Measurements from ENCODE around the gene WNK4. TPM values are rescaled to one million over a fixed set of nuclear protein-coding genes. Genes with fewer than 3 reads are reported as not detected.

WNK4 gene
- polyA plus RNA-seq, 1 experiment = 2.9 TPM

DNA sequence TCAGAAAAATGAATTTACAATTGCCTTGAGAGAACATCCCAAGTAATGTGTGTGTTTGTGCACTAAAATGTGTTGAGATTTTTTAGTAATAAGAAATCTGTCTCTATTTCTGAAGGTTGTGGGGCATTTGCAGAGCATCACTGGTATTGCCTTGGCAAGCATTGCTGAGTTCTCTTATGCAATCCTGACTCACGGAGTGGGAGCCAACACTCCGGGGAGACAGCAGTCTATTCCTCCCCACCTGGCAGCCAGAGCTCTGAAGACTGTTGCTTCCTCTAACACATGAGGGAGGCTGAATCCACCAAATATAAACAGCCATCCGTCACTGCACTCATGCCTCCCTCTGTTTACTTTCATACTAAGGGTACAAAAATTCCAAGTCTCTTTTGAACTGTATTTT, 28.8 kb downstream of the WNK4 start:
- H3K36me3 ChIP-seq (ENCODE audit: control insufficient read depth, insufficient read depth, low read length) = peaks cover 7% of the 10 kb centered on the region
- POLR2A ChIA-PET = interaction anchor here (0.7 kb wide), 1 partner anchor 8 kb away, joined by 3 read pairs; no protein-coding TSS in a partner anchor
- no peak overlapping the region for H3K4me3 ChIP-seq (ENCODE audit: low read depth, low read length)
- no peaks in the 10 kb centered on the region for H3K27me3 ChIP-seq (ENCODE audit: control insufficient read depth, insufficient read depth, low read length)
- CTCF ChIA-PET = interaction anchor here (1.1 to 1.8 kb wide), 3 partner anchors 10 to 47 kb away, joined by 3 to 7 read pairs (median 4); no protein-coding TSS in a partner anchor
- DNase-seq (ENCODE audit: low read depth) = peak; percentile 37
- TF ChIP-seq, protein P1, sequence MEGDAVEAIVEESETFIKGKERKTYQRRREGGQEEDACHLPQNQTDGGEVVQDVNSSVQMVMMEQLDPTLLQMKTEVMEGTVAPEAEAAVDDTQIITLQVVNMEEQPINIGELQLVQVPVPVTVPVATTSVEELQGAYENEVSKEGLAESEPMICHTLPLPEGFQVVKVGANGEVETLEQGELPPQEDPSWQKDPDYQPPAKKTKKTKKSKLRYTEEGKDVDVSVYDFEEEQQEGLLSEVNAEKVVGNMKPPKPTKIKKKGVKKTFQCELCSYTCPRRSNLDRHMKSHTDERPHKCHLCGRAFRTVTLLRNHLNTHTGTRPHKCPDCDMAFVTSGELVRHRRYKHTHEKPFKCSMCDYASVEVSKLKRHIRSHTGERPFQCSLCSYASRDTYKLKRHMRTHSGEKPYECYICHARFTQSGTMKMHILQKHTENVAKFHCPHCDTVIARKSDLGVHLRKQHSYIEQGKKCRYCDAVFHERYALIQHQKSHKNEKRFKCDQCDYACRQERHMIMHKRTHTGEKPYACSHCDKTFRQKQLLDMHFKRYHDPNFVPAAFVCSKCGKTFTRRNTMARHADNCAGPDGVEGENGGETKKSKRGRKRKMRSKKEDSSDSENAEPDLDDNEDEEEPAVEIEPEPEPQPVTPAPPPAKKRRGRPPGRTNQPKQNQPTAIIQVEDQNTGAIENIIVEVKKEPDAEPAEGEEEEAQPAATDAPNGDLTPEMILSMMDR (IDR thresholded peaks at IDR 0.05; ENCODE audit: insufficient read depth, low read depth, low read length) = no peak

- TF ChIP-seq, protein P1 (IDR thresholded peaks at IDR 0.05; ENCODE audit: insufficient read depth, low read depth, low read length) = no peak
- ChIA-PET CTCF (interaction anchor here (0.5 to 1.8 kb wide), 5 partner anchors 9 to 206 kb away, joined by 3 to 7 read pairs (median 3); partner anchors contain the start of genes BECN1, RETREG3 and TUBG1), POLR2A (interaction anchor here (0.9 kb wide), 1 partner anchor 9 kb away, joined by 3 read pairs; the partner anchor contains the start of gene BECN1)
- no peaks in the 10 kb centered on the region for H3K27me3 ChIP-seq (ENCODE audit: control insufficient read depth, insufficient read depth, low read length)
- peaks cover 28% of the 10 kb centered on the region for H3K36me3 ChIP-seq (ENCODE audit: control insufficient read depth, insufficient read depth, low read length)
- DNase-seq (ENCODE audit: low read depth) = peak; percentile 26
- no peak overlapping the region for H3K4me3 ChIP-seq (ENCODE audit: low read depth, low read length)
Measured at GRCh38 chr17:42814633-42815399, 34.4 kb downstream of the WNK4 start.

GRCh38 chr17:42817866-42818265, 37.5 kb downstream of the WNK4 start:
- ChIA-PET POLR2A (interaction anchor here (0.6 kb wide), 1 partner anchor 8 kb away, joined by 3 read pairs; no protein-coding TSS in a partner anchor), CTCF (interaction anchor here (2.2 to 3.5 kb wide), 2 partner anchors 15 to 91 kb away, joined by 5 to 20 read pairs; no protein-coding TSS in a partner anchor)
- TF ChIP-seq, protein P1 (IDR thresholded peaks at IDR 0.05; ENCODE audit: insufficient read depth, low read depth, low read length) = no peak
- no peak for DNase-seq (ENCODE audit: low read depth)
- Histone ChIP-seq H3K27me3 (ENCODE audit: control insufficient read depth, insufficient read depth, low read length) (no peaks in the 10 kb centered on the region), H3K36me3 (ENCODE audit: control insufficient read depth, insufficient read depth, low read length) (peaks cover 25% of the 10 kb centered on the region), H3K4me3 (ENCODE audit: low read depth, low read length) (no peak overlapping the region)

DNA sequence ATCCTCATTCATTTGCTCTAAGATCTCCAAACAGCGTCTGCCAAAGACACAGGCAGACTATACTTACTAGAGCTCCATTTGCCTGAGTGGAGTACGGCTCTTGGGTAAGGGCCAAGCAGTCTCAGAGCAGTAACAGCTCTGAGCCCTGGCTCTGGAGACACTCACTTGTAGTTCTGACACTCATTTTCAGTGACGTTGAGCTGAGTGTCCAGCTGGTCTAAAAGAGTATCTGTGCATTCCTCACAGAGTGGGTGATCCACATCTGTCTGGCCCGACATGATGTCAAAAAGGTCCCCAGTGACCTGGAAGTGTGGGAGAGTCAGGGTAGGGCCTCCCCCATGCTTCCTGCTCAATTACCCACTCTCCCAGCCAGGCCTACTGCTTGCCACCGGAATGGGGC, 38.0 kb downstream of the WNK4 start:
- CTCF ChIA-PET = interaction anchor here (0.9 to 3.5 kb wide), 3 partner anchors 9 to 92 kb away, joined by 4 to 20 read pairs (median 5); no protein-coding TSS in a partner anchor
- peaks cover 25% of the 10 kb centered on the region for H3K36me3 ChIP-seq (ENCODE audit: control insufficient read depth, insufficient read depth, low read length)
- H3K4me3 ChIP-seq (ENCODE audit: low read depth, low read length) = no peak overlapping the region
- TF ChIP-seq, protein P1 (IDR thresholded peaks at IDR 0.05; ENCODE audit: insufficient read depth, low read depth, low read length) = no peak
- no peaks in the 10 kb centered on the region for H3K27me3 ChIP-seq (ENCODE audit: control insufficient read depth, insufficient read depth, low read length)
- POLR2A ChIA-PET = no interaction called here
- DNase-seq (ENCODE audit: low read depth) = no peak

GRCh38 chr17:42819939-42820535, 39.6 kb downstream of the WNK4 start:
- TF ChIP-seq, protein P1 (IDR thresholded peaks at IDR 0.05; ENCODE audit: insufficient read depth, low read depth, low read length) = peak; percentile 74
- ChIA-PET CTCF (interaction anchor here (0.7 to 3.5 kb wide), 17 partner anchors 10 to 241 kb away, joined by 3 to 20 read pairs (median 3); partner anchors contain the start of genes AOC2, CNTD1 and COA3), POLR2A (no interaction called here)
- DNase-seq (ENCODE audit: low read depth) = no peak
- Histone ChIP-seq H3K4me3 (ENCODE audit: low read depth, low read length) (no peak overlapping the region), H3K27me3 (ENCODE audit: control insufficient read depth, insufficient read depth, low read length) (no peaks in the 10 kb centered on the region), H3K36me3 (ENCODE audit: control insufficient read depth, insufficient read depth, low read length) (peaks cover 20% of the 10 kb centered on the region)

Data from BJ (cell line).